H9 (cell line): ENCODE measurements around the gene OTUB2. TPM values are rescaled to one million over a fixed set of nuclear protein-coding genes. Genes with fewer than 3 reads are reported as not detected.

Experiments used
- DNase-seq: peaks from one replicate; pipeline ENCODE4 v3.0.0-alpha.2; 2017
- H2AFZ ChIP-seq: one replicate; pipeline ENCODE4 v1.6.1; 2013; ENCODE audit warnings: mild to moderate bottlenecking, low read length, control low read depth, moderate library complexity
- H2AK5ac ChIP-seq: 2 replicates; pipeline ENCODE4 v1.6.1; 2013; ENCODE audit warnings: low read length, control low read depth, mixed read lengths; ENCODE audit not compliant: insufficient read length
- H2BK120ac ChIP-seq: one replicate; pipeline ENCODE4 v1.6.1; 2013; ENCODE audit warnings: low read depth, mild to moderate bottlenecking, low read length, control low read depth, inconsistent platforms; ENCODE audit not compliant: poor library complexity, severe bottlenecking
- H2BK12ac ChIP-seq: 2 replicates; pipeline ENCODE4 v1.6.1; 2013; ENCODE audit warnings: low read length, control low read depth, mixed read lengths, low read depth; ENCODE audit not compliant: insufficient read length
- H2BK15ac ChIP-seq: 2 replicates; pipeline ENCODE4 v1.6.1; 2013; ENCODE audit warnings: low read depth, low read length, control low read depth
- H2BK20ac ChIP-seq: one replicate; pipeline ENCODE4 v1.6.1; 2013; ENCODE audit warnings: low read depth, mild to moderate bottlenecking, low read length, control low read depth, inconsistent platforms; ENCODE audit not compliant: poor library complexity, severe bottlenecking
- H2BK5ac ChIP-seq: 2 replicates; pipeline ENCODE4 v1.6.1; 2013; ENCODE audit warnings: low read length, control low read depth, mixed read lengths; ENCODE audit not compliant: insufficient read length
- H3K14ac ChIP-seq: 2 replicates; pipeline ENCODE4 v1.6.1; 2013; ENCODE audit warnings: low read length, control low read depth; ENCODE audit not compliant: insufficient read depth
- H3K18ac ChIP-seq: 2 replicates; pipeline ENCODE4 v1.6.1; 2013; ENCODE audit warnings: low read depth, mild to moderate bottlenecking, mixed read lengths, low read length, control low read depth; ENCODE audit not compliant: insufficient read length
- H3K23ac ChIP-seq: 2 replicates; pipeline ENCODE4 v1.6.1; 2013; ENCODE audit warnings: low read length, control low read depth, mixed read lengths, low read depth; ENCODE audit not compliant: insufficient read length
- H3K23me2 ChIP-seq: 2 replicates; pipeline ENCODE4 v1.6.1; 2013; ENCODE audit warnings: low read depth, mild to moderate bottlenecking, mixed read lengths, low read length, control low read depth; ENCODE audit not compliant: insufficient read length, poor library complexity, severe bottlenecking
- H3K27ac ChIP-seq: 2 replicates; pipeline ENCODE4 v1.5.1; 2013; ENCODE audit warnings: low read length, control low read depth, mixed read lengths, low read depth; ENCODE audit not compliant: insufficient read length
- H3K27me3 ChIP-seq: 2 replicates; pipeline ENCODE4 v1.6.1; 2013; ENCODE audit warnings: low read length, control low read depth, inconsistent platforms; ENCODE audit not compliant: insufficient read depth
- H3K4ac ChIP-seq: 2 replicates; pipeline ENCODE4 v1.6.1; 2013; ENCODE audit warnings: low read depth, mild to moderate bottlenecking, control low read depth, inconsistent platforms, low read length, moderate library complexity
- H3K4me1 ChIP-seq: 2 replicates; pipeline ENCODE4 v1.6.1; 2013; ENCODE audit warnings: low read length, control low read depth, inconsistent platforms; ENCODE audit not compliant: insufficient read depth
- H3K4me2 ChIP-seq: 2 replicates; pipeline ENCODE4 v1.6.1; 2013; ENCODE audit warnings: low read length, control low read depth, mixed read lengths; ENCODE audit not compliant: insufficient read length, insufficient read depth
- H3K56ac ChIP-seq: 2 replicates; pipeline ENCODE4 v1.6.1; 2013; ENCODE audit warnings: low read depth, mild to moderate bottlenecking, mixed read lengths, low read length, control low read depth; ENCODE audit not compliant: insufficient read length
- H3K79me1 ChIP-seq: 2 replicates; pipeline ENCODE4 v1.6.1; 2013; ENCODE audit warnings: low read depth, mild to moderate bottlenecking, moderate library complexity, low read length, control low read depth, inconsistent platforms; ENCODE audit not compliant: insufficient read depth, poor library complexity, severe bottlenecking
- H3K79me2 ChIP-seq: 2 replicates; pipeline ENCODE4 v1.6.1; 2013; ENCODE audit warnings: low read length, control low read depth, inconsistent platforms; ENCODE audit not compliant: insufficient read depth
- H3K9ac ChIP-seq: 2 replicates; pipeline ENCODE4 v1.6.1; 2013; ENCODE audit warnings: low read length, control low read depth, mixed read lengths; ENCODE audit not compliant: insufficient read length; ENCODE audit errors: extremely low read depth
- H3K9me3 ChIP-seq: one replicate; pipeline ENCODE4 v1.6.1; 2013; ENCODE audit warnings: low read depth, low read length, inconsistent platforms; ENCODE audit not compliant: control insufficient read depth
- H3T11ph ChIP-seq: one replicate; pipeline ENCODE4 v1.6.1; 2013; ENCODE audit warnings: mild to moderate bottlenecking, low read length, control low read depth, inconsistent platforms
- H4K20me1 ChIP-seq: one replicate; pipeline ENCODE4 v1.6.1; 2013; ENCODE audit not compliant: control insufficient read depth, insufficient read length, insufficient read depth
- H4K5ac ChIP-seq: 2 replicates; pipeline ENCODE4 v1.6.1; 2013; ENCODE audit warnings: low read depth, mild to moderate bottlenecking, mixed read lengths, low read length, control low read depth; ENCODE audit not compliant: insufficient read length
- H4K8ac ChIP-seq: replicated peaks from 2 replicates; pipeline ENCODE4 v1.6.1; 2013; ENCODE audit warnings: low read length, control low read depth, mixed read lengths, low read depth; ENCODE audit not compliant: insufficient read length
- H4K91ac ChIP-seq: 2 replicates; pipeline ENCODE4 v1.6.1; 2013; ENCODE audit warnings: low read depth, mild to moderate bottlenecking, moderate library complexity, mixed read lengths, low read length, control low read depth; ENCODE audit not compliant: insufficient read length
- H3K27ac Mint-ChIP-seq, 3 experiments: 2 replicates in 2 of 3; 3 replicates in 1 of 3; pipeline ENCODE4 v1.8.0; 2020 to 2021; ENCODE audit warnings: mixed read lengths in 3 of 3, mild to moderate bottlenecking in 1 of 3, moderate library complexity in 1 of 3
- H3K27me3 Mint-ChIP-seq: 2 replicates; pipeline ENCODE4 v1.8.0; 2021; ENCODE audit warnings: low read depth, mild to moderate bottlenecking, moderate library complexity, mixed read lengths
- H3K36me3 Mint-ChIP-seq, 3 experiments: 2 replicates in 2 of 3; 3 replicates in 1 of 3; pipeline ENCODE4 v1.8.0; 2020 to 2021; ENCODE audit warnings: low read depth in 3 of 3, mixed read lengths in 3 of 3; ENCODE audit not compliant: insufficient read depth in 1 of 3
- H3K4me1 Mint-ChIP-seq, 2 experiments: 2 replicates each; pipeline ENCODE4 v1.8.0; 2020; ENCODE audit warnings: mixed read lengths in 2 of 2
- H3K4me3 Mint-ChIP-seq, 2 experiments: 2 replicates in 1 of 2; 3 replicates in 1 of 2; pipeline ENCODE4 v1.8.0; 2020 to 2021; ENCODE audit warnings: mild to moderate bottlenecking in 2 of 2, mixed read lengths in 2 of 2, moderate library complexity in 1 of 2
- H3K9me3 Mint-ChIP-seq, 2 experiments: 2 replicates in 1 of 2; 3 replicates in 1 of 2; pipeline ENCODE4 v1.8.0; 2020; ENCODE audit warnings: mild to moderate bottlenecking in 2 of 2, mixed read lengths in 2 of 2, moderate library complexity in 1 of 2
- WGBS: extraction: QIAGEN DNeasy Blood & Tissue Kit; methylation state at CpG from one replicate; pipeline ENCODE4 v1.1.7; 2013; ENCODE audit warnings: missing lambda C conversion rate, low lambda C conversion rate, mixed read lengths; ENCODE audit not compliant: insufficient read length; ENCODE audit errors: extremely low coverage; 5-methylcytosine and 5-hydroxymethylcytosine counted together
- total RNA-seq: library from RNA; stranded (reverse); gene quantifications from 2 replicates; pipeline ENCODE4 v1.2.1, GENCODE V29; 2021
- TF ChIP-seq, protein P1 (sequence below): fragments of 200-600 bp; sonication (generic); conservative IDR thresholded peaks from 3 replicates; pipeline ENCODE4 v1.8.0; 2021; ENCODE audit warnings: antibody characterized with exemption, mild to moderate bottlenecking

The OTUB2 gene
- total RNA-seq, 1 experiment from 2014 or later = 3.6 TPM

DNA sequence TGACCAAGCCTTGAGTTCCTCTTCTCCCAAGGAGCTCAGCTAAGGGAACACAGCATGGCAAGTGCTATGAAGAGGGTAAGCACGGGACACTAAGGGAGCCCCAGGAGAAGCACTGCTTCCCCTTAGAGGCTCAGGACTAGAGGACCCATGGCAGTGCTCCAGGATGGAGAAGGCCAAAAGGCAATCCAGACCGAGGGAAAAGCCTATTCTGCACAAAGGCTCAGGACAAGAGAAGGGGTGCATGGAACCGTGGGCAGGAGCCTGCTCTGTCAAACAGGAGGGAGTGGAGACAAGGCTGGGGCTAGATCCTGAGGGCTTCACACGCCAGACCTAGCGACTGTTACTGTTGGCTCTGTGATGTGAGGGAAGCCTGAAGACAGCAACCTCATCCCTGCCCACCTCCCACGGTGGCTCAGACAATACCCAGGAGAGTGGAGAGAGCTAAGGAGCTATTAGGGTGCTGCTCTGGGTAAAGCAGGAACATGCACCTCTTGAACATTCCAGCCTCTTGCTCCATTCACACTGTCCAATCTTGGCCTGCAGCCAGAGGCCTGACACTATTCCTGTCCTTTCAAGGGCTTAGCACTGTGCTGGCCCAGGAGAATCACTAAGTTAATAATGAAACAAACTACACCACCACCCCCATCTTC, 24.2 kb downstream of the OTUB2 start:
- Histone ChIP-seq H2BK120ac (no peak overlapping the region), H3K79me2 (no peaks in the 10 kb centered on the region), H2AFZ (no peak overlapping the region), H3K4me1 (no peaks in the 10 kb centered on the region; the same call in 1 of the 2 replicates), H2BK12ac (no peak overlapping the region), H3K18ac (no peak overlapping the region), H2BK20ac (no peak overlapping the region), H4K91ac (no peak overlapping the region), H2BK15ac (no peak overlapping the region), H3K79me1 (no peaks in the 10 kb centered on the region), H3K9me3 (no peaks in the 10 kb centered on the region), H3K27ac (no peak overlapping the region), H3T11ph (no peak overlapping the region), H3K4me2 (no peak overlapping the region), H3K9ac (no peak overlapping the region), H2AK5ac (no peak overlapping the region), H2BK5ac (no peak overlapping the region), H3K56ac (no peak overlapping the region), H3K27me3 (no peaks in the 10 kb centered on the region), H4K8ac (no peak overlapping the region), H3K23ac (no peak overlapping the region), H3K14ac (no peak overlapping the region), H4K5ac (no peak overlapping the region), H3K4ac (no peak overlapping the region), H4K20me1 (no peaks in the 10 kb centered on the region), H3K23me2 (no peaks in the 10 kb centered on the region)
- Mint-ChIP-seq H3K36me3 (peaks cover 35 to 79% (median 64%) of the 10 kb centered on the region in 3 experiments; a peak in 6 of 7 replicates), H3K4me1 (peaks cover 15 to 18% of the 10 kb centered on the region in 2 experiments), H3K4me3 (no peak overlapping the region), H3K9me3 (no peaks in the 10 kb centered on the region), H3K27ac (peak overlapping the region in 1 of 3 experiments; percentile 70; a peak in 1 of 7 replicates), H3K27me3 (no peaks in the 10 kb centered on the region)
- TF ChIP-seq, protein P1, sequence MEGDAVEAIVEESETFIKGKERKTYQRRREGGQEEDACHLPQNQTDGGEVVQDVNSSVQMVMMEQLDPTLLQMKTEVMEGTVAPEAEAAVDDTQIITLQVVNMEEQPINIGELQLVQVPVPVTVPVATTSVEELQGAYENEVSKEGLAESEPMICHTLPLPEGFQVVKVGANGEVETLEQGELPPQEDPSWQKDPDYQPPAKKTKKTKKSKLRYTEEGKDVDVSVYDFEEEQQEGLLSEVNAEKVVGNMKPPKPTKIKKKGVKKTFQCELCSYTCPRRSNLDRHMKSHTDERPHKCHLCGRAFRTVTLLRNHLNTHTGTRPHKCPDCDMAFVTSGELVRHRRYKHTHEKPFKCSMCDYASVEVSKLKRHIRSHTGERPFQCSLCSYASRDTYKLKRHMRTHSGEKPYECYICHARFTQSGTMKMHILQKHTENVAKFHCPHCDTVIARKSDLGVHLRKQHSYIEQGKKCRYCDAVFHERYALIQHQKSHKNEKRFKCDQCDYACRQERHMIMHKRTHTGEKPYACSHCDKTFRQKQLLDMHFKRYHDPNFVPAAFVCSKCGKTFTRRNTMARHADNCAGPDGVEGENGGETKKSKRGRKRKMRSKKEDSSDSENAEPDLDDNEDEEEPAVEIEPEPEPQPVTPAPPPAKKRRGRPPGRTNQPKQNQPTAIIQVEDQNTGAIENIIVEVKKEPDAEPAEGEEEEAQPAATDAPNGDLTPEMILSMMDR = no peak
- peak; percentile 7 for DNase-seq
- WGBS = no CpG with 5 or more reads among the region's 6 CpGs
